ENCODE data around the gene NPAS3.

NPAS3 gene

GRCh38 chr14:32968972-32969544, 30.4 kb downstream of the NPAS3 start:
- H3K4me3 ChIP-seq (ENCODE audit: low read depth, low read length) = no peak overlapping the region
- no peak for DNase-seq (ENCODE audit: low read depth)
- TF ChIP-seq CTCF (IDR thresholded peaks at IDR 0.05; ENCODE audit: low read depth, low read length, missing control alignments) = no peak

GRCh38 chr14:32977913-32978312, 39.2 kb downstream of the NPAS3 start:
- TF ChIP-seq CTCF (IDR thresholded peaks at IDR 0.05; ENCODE audit: low read depth, low read length, missing control alignments) = no peak
- no peak overlapping the region for H3K4me3 ChIP-seq (ENCODE audit: low read depth, low read length)
- no peak for DNase-seq (ENCODE audit: low read depth)

- no peak for TF ChIP-seq CTCF (IDR thresholded peaks at IDR 0.05; ENCODE audit: low read depth, low read length, missing control alignments)
- no peak overlapping the region for H3K4me3 ChIP-seq (ENCODE audit: low read depth, low read length)
Measured at GRCh38 chr14:32978691-32979255, 40.1 kb downstream of the NPAS3 start.

GRCh38 chr14:32980178-32980901, 41.7 kb downstream of the NPAS3 start:
- H3K4me3 ChIP-seq (ENCODE audit: low read depth, low read length) = no peak overlapping the region
- DNase-seq (ENCODE audit: low read depth) = no peak
- TF ChIP-seq CTCF (IDR thresholded peaks at IDR 0.05; ENCODE audit: low read depth, low read length, missing control alignments) = no peak

More at GRCh38 chr14:32978691-32979255, 40.1 kb downstream of the NPAS3 start:
- DNase-seq (ENCODE audit: low read depth) = no peak

GRCh38 chr14:32980902-32981501, 42.3 kb downstream of the NPAS3 start:
- no peak for TF ChIP-seq CTCF (IDR thresholded peaks at IDR 0.05; ENCODE audit: low read depth, low read length, missing control alignments)
- DNase-seq (ENCODE audit: low read depth) = no peak
- no peak overlapping the region for H3K4me3 ChIP-seq (ENCODE audit: low read depth, low read length)

- no peak for DNase-seq (ENCODE audit: low read depth)
- no peak overlapping the region for H3K4me3 ChIP-seq (ENCODE audit: low read depth, low read length)
- no peak for TF ChIP-seq CTCF (IDR thresholded peaks at IDR 0.05; ENCODE audit: low read depth, low read length, missing control alignments)
Measured at GRCh38 chr14:32984241-32984930, 45.7 kb downstream of the NPAS3 start.
